ENCODE results near the gene FGD3.
"Not testable (repeated sequence)": the region's sequence is repeated elsewhere in the genome, so short reads cannot be mapped to it uniquely, and the experiment has no call there.

Gene FGD3

DNA sequence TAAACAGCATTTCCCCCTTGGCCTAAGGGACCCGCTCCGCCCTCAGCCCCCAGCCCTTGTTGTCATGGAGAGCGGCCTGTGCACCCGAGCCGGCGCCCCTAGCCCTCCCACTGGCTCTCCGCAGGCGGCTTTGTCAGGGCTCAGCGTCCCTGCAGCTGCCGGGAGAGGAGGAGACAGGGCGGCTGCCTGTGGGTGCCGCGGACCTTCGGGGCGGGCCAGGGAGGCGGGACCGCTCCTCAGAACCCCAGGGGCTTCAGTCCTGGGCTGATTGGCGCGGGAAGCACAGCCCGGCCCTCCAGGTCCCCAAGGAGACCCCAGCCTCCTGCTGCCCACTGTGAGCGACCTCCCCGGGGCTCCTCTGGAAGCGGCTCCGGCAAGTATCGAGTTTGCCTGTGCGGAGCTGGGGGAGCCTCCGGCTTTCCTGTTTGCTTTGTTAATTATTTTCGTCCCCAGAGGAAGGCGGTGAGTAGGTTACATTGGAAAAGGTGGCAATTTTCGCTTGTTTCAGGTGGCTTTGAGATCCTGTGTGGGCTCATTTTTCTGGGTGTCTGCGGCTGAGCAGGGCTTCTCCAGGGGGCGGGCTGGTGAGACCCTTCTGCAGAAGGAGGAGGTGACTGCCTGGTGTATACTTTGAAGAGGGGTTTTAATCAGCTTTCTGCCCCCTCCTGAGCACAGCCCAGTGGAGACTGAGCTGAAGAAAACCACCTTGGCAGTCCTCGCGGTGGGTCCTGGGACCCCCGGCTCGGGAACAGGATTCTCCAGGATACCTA lies at the start of gene FGD3:
TSS of gene FGD3 (plus strand) at position 256 of the 770 bp plus-strand sequence. CDS start 28,734 bp downstream, outside the sequence.
- no peak for DNase-seq (ENCODE audit: low read depth in 2 of 2)

- DNase-seq (ENCODE audit: low read depth in 2 of 2), result not testable (repeated sequence)
Measured at GRCh38 chr9:92905137-92905536, 42.2 kb upstream of the FGD3 start.

- no peak for DNase-seq (ENCODE audit: low read depth in 2 of 2)
Measured at GRCh38 chr9:92911511-92912475, 35.5 kb upstream of the FGD3 start.

DNA sequence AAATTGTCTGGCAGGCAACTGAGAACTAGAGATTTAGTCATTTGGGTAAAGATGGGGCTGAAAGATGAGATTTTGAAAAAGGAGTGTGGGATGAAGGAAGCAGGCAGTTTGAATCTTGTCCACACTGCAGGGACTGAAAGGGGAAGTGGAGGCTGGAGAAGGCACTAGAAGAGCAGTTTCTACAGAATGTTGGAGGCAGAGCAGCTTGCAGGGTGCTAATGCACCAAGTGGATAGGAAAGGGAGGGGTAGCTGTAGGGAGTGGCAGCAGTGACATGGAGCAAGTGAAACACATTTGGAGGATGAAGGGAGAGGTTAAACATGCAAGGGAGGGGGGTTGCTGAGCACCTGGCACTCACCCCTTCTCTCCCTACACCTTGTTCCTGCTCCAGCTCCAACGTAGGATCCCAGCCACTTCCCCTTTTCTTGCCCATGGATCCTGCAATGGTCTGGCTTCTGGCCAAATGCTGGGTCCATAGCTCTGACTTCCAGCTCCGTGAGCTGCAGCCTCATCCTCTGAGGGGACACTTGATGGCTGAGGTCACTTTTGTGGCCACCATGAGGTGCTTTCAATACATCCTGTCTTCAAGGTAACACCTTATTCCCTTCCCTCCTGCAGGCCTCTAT lies 30.0 kb upstream of the FGD3 start:
- DNase-seq (ENCODE audit: low read depth in 2 of 2), result no peak

- no peak for DNase-seq (ENCODE audit: low read depth in 2 of 2)
Measured at GRCh38 chr9:92920437-92920836, 26.9 kb upstream of the FGD3 start.

GRCh38 chr9:92931606-92932005 lies 15.7 kb upstream of the FGD3 start:
- no peak for DNase-seq (ENCODE audit: low read depth in 2 of 2)

GRCh38 chr9:92934321-92934720 lies 13.0 kb upstream of the FGD3 start:
- DNase-seq (ENCODE audit: low read depth in 2 of 2), result no peak

DNA sequence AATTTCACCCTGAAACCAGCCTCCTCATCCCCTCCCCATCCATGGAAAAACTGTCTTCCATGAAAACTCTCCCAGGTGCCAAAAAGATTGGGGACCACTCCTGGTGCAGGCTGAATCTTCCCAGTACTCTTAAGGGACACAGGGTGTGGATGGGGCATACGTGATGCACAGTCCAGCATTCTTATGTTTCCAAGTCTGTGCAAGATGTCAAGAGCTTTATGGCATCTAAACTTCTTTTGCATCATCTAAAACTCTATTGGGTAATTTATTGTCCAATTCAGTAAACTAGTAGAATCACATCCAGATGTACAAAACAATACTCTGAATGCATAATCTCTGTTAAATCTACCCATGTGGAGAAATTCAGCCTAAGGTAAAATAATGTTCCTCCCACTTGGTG lies 9.3 kb upstream of the FGD3 start:
- DNase-seq (ENCODE audit: low read depth in 2 of 2), result no peak

- DNase-seq (ENCODE audit: low read depth in 2 of 2), result no peak
Measured at GRCh38 chr9:92941861-92942260, 5.5 kb upstream of the FGD3 start.

GRCh38 chr9:92942688-92943616 lies 4.4 kb upstream of the FGD3 start:
- no peak for DNase-seq (ENCODE audit: low read depth in 2 of 2)

GRCh38 chr9:92944921-92945320 lies 2.4 kb upstream of the FGD3 start:
- DNase-seq (ENCODE audit: low read depth in 2 of 2), result no peak

DNA sequence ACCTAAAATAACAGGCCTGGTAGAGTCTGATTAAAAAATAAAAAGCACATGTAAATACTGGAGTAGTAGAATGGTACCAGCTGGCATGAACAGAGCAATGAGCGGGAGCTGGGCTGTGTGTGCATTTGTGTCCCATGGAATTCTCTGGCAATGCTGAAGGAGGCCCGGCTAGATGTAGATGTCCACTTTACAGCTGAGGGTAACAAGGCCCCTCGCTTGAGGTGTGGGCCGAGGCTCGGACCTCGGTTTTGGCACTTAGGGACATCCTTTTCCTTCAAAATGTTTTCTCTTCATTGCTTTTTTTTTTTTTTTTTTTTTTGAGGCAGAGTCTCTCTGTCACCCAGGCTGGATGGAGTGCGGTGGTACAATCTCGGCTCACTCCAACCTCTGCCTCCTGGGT lies 1.5 kb upstream of the FGD3 start:
- DNase-seq (ENCODE audit: low read depth in 2 of 2), result no peak

DNA sequence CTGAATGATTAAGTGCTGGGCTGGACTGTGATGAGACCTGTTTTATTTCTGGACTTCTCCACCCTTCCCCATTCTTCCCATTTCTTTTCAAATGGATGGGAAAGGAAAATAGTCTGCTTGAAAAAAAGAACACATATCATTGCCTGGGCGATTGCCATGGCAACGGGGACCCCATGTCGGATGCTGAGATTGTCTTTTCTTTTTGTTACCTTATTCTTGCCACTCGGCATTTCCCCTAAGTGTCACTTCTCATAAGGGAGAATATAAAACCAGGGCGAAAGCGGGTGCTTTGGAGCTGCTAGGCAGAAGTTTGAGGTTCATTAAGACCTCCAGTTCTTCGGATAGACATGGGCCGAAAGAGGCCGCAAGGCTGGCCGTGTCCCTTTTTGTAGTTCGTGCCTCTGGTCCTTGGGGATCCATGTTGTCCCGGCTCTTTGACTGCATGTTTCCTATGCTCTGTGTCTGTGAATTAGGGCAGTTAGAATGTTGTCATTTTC lies 763 bp downstream of the FGD3 start:
- no peak for DNase-seq (ENCODE audit: low read depth in 2 of 2)

DNA sequence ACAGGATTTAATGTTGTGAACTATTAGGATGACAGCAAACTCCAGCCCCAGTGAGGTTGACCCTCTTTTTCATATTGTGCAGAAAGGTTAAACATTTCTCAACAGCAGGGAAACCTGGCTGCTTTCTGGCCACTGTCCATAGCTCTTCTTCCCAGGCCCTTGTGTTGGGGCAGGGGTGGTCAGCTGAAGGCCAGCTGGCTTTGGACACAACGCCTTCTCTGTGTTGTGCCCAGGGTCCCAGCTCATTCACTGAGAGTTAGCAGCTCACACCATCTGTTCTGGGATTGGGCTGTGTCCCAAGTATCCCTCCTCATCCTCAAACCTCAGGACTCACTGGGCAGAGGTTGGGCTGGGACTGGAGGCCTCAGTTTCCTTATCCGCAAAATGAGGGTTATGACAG lies 1.3 kb downstream of the FGD3 start:
- no peak for DNase-seq (ENCODE audit: low read depth in 2 of 2)

- no peak for DNase-seq (ENCODE audit: low read depth in 2 of 2)
Measured at GRCh38 chr9:92949266-92949982, 2.1 kb downstream of the FGD3 start.

DNA sequence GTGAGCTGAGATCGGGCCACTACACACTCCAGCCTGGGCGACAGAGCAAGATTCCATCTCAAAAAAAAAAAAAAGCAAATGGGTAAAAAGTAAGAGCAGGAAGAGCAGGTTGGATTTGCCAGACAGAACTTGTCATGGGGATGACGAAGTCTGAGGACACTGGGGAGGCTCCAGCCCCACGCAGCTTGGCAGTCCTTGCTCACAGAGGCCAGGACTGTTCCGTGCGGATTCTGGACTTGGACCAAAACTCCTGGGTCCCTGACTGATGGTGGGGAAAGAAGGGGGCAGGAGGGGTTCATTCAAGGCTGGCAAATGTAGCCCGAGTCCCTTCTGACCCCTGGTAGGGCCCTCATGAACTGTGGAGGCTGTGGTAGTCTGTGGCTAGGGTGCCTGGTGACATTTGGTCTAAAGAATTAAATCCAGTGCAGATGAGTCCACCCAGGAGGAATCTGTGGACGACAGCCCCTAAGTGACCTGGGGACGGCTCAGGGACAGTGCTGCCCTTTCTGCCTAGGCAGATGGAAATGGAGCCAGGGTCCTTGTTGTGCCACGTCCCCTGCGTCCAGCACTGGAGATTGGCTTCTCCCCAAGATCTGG lies 3.1 kb downstream of the FGD3 start:
- DNase-seq (ENCODE audit: low read depth in 2 of 2), result no peak

- no peak for DNase-seq (ENCODE audit: low read depth in 2 of 2)
Measured at GRCh38 chr9:92952906-92953610, 5.7 kb downstream of the FGD3 start.

DNA sequence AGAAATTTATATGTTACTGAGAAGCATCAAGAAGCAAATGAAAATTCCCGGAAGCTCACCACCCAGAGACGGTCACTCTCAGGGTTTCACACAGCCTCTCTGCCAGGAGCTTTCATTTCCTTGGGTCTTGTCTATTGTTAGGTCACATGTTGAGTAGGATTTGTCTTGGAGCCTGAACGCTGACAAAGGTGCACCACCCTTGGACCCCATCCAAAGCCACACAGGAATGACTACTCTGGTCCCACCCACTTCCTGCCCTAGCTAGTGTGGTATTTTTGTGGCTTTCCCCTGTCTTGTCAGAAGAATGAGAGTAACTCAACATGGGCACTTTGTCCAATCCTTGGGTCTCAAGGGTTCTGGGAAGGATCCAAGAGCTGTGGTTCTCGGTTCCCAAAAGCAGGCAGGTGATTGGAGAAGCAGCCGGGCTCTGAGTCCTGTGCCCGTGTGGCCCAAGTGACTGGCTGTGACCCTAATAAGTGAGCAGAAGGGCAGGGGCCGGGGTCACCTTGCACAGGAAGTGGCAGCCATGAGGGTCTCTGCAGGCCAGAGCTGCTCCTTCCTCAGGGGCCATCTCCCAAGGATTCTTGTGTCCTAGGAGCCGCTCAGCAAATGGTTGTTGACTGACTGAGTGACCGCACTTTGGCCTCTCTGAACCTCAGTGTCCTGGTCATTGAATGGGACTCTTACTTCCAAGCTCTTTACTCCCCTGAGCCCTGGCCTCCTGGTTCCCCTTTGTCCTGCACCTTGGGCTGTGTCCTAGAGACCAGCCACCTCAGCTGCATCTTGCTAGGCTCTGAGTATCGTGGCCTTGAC lies 6.9 kb downstream of the FGD3 start:
- peak; percentile 68 to 74 for DNase-seq (ENCODE audit: low read depth in 2 of 2)

Data from stimulated activated CD8-positive, alpha-beta memory T cell treated with anti-CD3 and anti-CD28 coated beads, Interleukin-7, amount 100 ng/mL, for 4 hours (primary cell).